ENCODE measurements around the gene NCF4. TPM values are rescaled to one million over a fixed set of nuclear protein-coding genes. Genes with fewer than 3 reads are reported as not detected.

The NCF4 gene
- total RNA-seq, 1 experiment from 2014 or later: not detected

DNA sequence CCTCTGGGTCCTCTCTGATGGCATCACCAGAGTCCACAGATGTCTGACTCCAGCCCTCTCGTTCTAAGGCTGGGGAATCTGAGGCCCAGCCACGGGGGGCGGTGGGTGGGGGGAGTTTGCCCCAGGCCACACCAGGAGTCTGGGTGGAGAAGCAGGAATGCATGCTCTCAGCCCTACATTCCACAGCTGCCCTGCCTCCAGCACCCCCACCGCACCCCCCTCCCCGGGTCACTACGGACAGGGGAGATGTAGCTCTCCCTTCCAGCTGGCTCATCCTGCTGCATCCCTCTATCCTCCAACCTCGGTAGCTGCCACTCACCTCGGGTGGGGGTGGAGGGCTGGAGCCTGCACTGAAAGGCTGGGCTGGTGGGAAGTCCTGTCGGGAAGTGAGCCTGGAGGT is 41.7 kb upstream of the NCF4 start:
- POLR2A ChIA-PET: no interaction called here
- Histone ChIP-seq H3K9me3 (ENCODE audit: control insufficient read depth, insufficient read depth, low read depth, low read length) (no peaks in the 10 kb centered on the region), H3K36me3 (ENCODE audit: control insufficient read depth, insufficient read depth, low read length) (no peaks in the 10 kb centered on the region), H3K4me1 (ENCODE audit: control insufficient read depth, insufficient read depth, low read length) (no peaks in the 10 kb centered on the region; the same call in 1 of the 2 replicates), H3K4me3 (ENCODE audit: low read depth in 2 of 2, low read length in 2 of 2) (no peak overlapping the region), H3K27ac (ENCODE audit: low read length) (no peak overlapping the region), H3K27me3 (ENCODE audit: control insufficient read depth, insufficient read depth, low read length) (peaks cover 8% of the 10 kb centered on the region; the same call in 1 of the 2 replicates)
- no TSS peak for BruUV-seq (replicated peaks)
- CTCF ChIA-PET: no interaction called here
- in situ Hi-C loops (cut with HindIII; ENCODE audit: low pct_unique_long_range_greater_than_20kb, low sequenced_read_pairs) (no loop called here), intact Hi-C loops (cut with micrococcal nuclease; ENCODE audit: unreplicated experiment) (no loop called here)
- DNase-seq (ENCODE audit: low read depth, low spot score) (no peak), ATAC-seq (no peak)
- TF ChIP-seq SIN3A (IDR thresholded peaks at IDR 0.05; ENCODE audit: borderline replicate concordance, insufficient read depth, low read depth, low read length) (no peak), TCF7L2 (IDR thresholded peaks at IDR 0.05; ENCODE audit: low read depth, low read length) (no peak)
- TF ChIP-seq, protein P1, sequence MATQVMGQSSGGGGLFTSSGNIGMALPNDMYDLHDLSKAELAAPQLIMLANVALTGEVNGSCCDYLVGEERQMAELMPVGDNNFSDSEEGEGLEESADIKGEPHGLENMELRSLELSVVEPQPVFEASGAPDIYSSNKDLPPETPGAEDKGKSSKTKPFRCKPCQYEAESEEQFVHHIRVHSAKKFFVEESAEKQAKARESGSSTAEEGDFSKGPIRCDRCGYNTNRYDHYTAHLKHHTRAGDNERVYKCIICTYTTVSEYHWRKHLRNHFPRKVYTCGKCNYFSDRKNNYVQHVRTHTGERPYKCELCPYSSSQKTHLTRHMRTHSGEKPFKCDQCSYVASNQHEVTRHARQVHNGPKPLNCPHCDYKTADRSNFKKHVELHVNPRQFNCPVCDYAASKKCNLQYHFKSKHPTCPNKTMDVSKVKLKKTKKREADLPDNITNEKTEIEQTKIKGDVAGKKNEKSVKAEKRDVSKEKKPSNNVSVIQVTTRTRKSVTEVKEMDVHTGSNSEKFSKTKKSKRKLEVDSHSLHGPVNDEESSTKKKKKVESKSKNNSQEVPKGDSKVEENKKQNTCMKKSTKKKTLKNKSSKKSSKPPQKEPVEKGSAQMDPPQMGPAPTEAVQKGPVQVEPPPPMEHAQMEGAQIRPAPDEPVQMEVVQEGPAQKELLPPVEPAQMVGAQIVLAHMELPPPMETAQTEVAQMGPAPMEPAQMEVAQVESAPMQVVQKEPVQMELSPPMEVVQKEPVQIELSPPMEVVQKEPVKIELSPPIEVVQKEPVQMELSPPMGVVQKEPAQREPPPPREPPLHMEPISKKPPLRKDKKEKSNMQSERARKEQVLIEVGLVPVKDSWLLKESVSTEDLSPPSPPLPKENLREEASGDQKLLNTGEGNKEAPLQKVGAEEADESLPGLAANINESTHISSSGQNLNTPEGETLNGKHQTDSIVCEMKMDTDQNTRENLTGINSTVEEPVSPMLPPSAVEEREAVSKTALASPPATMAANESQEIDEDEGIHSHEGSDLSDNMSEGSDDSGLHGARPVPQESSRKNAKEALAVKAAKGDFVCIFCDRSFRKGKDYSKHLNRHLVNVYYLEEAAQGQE (IDR thresholded peaks at IDR 0.05; ENCODE audit: insufficient read depth in 1 of 2, low read depth in 2 of 2, low read length in 1 of 2): no peak

DNA sequence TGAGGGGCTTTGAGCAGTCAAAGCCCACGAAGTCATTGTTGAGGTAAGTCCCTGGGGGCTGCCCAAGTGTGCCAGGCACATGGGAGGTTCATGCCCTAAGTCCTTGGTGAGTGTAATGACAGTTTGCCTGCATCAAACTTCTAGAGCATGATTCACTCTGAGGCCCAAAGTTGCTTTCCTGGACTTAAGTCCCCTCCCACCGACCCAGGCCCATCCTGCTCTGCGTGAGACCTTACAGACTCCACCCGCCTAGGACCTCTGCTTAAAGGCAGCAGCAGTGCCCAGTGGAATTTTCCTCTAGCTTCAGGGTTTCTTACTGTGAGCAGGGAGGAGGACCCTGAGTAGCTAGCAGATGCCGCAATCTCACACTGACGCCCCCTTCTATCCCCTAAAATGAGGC is 38.2 kb upstream of the NCF4 start:
- CTCF ChIA-PET: no interaction called here

More for the DNA sequence above, 38.2 kb upstream of the NCF4 start:
- TF ChIP-seq, protein P2, sequence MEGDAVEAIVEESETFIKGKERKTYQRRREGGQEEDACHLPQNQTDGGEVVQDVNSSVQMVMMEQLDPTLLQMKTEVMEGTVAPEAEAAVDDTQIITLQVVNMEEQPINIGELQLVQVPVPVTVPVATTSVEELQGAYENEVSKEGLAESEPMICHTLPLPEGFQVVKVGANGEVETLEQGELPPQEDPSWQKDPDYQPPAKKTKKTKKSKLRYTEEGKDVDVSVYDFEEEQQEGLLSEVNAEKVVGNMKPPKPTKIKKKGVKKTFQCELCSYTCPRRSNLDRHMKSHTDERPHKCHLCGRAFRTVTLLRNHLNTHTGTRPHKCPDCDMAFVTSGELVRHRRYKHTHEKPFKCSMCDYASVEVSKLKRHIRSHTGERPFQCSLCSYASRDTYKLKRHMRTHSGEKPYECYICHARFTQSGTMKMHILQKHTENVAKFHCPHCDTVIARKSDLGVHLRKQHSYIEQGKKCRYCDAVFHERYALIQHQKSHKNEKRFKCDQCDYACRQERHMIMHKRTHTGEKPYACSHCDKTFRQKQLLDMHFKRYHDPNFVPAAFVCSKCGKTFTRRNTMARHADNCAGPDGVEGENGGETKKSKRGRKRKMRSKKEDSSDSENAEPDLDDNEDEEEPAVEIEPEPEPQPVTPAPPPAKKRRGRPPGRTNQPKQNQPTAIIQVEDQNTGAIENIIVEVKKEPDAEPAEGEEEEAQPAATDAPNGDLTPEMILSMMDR (IDR thresholded peaks at IDR 0.05): no peak
- TF ChIP-seq SIN3A (IDR thresholded peaks at IDR 0.05; ENCODE audit: borderline replicate concordance, insufficient read depth, low read depth, low read length) (no peak), POLR2AphosphoS5 (IDR thresholded peaks at IDR 0.05; ENCODE audit: low read depth, low read length) (no peak)
- TF ChIP-seq, protein P1 (IDR thresholded peaks at IDR 0.05; ENCODE audit: insufficient read depth in 1 of 2, low read depth in 2 of 2, low read length in 1 of 2): no peak
- no peak overlapping the region for H3K27ac ChIP-seq (ENCODE audit: low read length)
- H3K4me1 ChIP-seq (ENCODE audit: control insufficient read depth, insufficient read depth, low read length): no peaks in the 10 kb centered on the region
- DNase-seq (ENCODE audit: low read depth, low spot score) (no peak), ATAC-seq (no peak)
- no TSS peak for BruUV-seq (replicated peaks)
- no peaks in the 10 kb centered on the region for H3K9me3 ChIP-seq (ENCODE audit: control insufficient read depth, insufficient read depth, low read depth, low read length)
- no peaks in the 10 kb centered on the region for H3K36me3 ChIP-seq (ENCODE audit: control insufficient read depth, insufficient read depth, low read length)
- H3K27me3 ChIP-seq (ENCODE audit: control insufficient read depth, insufficient read depth, low read length): peaks cover 3% of the 10 kb centered on the region; the same call in 1 of the 2 replicates
- in situ Hi-C loops (cut with HindIII; ENCODE audit: low pct_unique_long_range_greater_than_20kb, low sequenced_read_pairs) (no loop called here), intact Hi-C loops (cut with micrococcal nuclease; ENCODE audit: unreplicated experiment) (no loop called here)
- no peak overlapping the region for H3K4me3 ChIP-seq (ENCODE audit: low read depth in 2 of 2, low read length in 2 of 2)
- POLR2A ChIA-PET: interaction anchor here (0.5 to 0.6 kb wide), 2 partner anchors 46 to 97 kb away, joined by 3 to 4 read pairs; no protein-coding TSS in a partner anchor

All from Panc1 (cell line).